ENCODE results near the gene TULP3.

TULP3 gene

GRCh38 chr12:2892246-2892645, 1.6 kb downstream of the TULP3 start:
- H3K27me3 ChIP-seq (ENCODE audit: insufficient read depth, low read depth, severe bottlenecking): no peaks in the 10 kb centered on the region
- TF ChIP-seq CTCF (IDR thresholded peaks at IDR 0.05; ENCODE audit: low read depth, low read length): no peak
- H3K27ac ChIP-seq: no peak overlapping the region
- no peak for DNase-seq
- H3K36me3 ChIP-seq: peaks cover 27% of the 10 kb centered on the region
- no peaks in the 10 kb centered on the region for H3K9me3 ChIP-seq (ENCODE audit: severe bottlenecking)
- no peak overlapping the region for H3K4me3 ChIP-seq (ENCODE audit: low read depth, low read length)

GRCh38 chr12:2893007-2893406, 2.3 kb downstream of the TULP3 start:
- Histone ChIP-seq H3K36me3 (peaks cover 22% of the 10 kb centered on the region), H3K27ac (no peak overlapping the region), H3K4me3 (ENCODE audit: low read depth, low read length) (no peak overlapping the region), H3K27me3 (ENCODE audit: insufficient read depth, low read depth, severe bottlenecking) (no peaks in the 10 kb centered on the region), H3K9me3 (ENCODE audit: severe bottlenecking) (no peaks in the 10 kb centered on the region)
- TF ChIP-seq CTCF (IDR thresholded peaks at IDR 0.05; ENCODE audit: low read depth, low read length): no peak
- DNase-seq: no peak

GRCh38 chr12:2895051-2895451, 4.4 kb downstream of the TULP3 start:
- Histone ChIP-seq H3K27ac (no peak overlapping the region), H3K27me3 (ENCODE audit: insufficient read depth, low read depth, severe bottlenecking) (no peaks in the 10 kb centered on the region), H3K36me3 (peaks cover 6% of the 10 kb centered on the region; the same call in 1 of the 2 replicates), H3K9me3 (ENCODE audit: severe bottlenecking) (no peaks in the 10 kb centered on the region), H3K4me3 (ENCODE audit: low read depth, low read length) (no peak overlapping the region)
- TF ChIP-seq CTCF (IDR thresholded peaks at IDR 0.05; ENCODE audit: low read depth, low read length): no peak
- no peak for DNase-seq

- Histone ChIP-seq H3K36me3 (peaks cover 6% of the 10 kb centered on the region; the same call in 1 of the 2 replicates), H3K4me3 (ENCODE audit: low read depth, low read length) (no peak overlapping the region), H3K9me3 (ENCODE audit: severe bottlenecking) (no peaks in the 10 kb centered on the region), H3K27me3 (ENCODE audit: insufficient read depth, low read depth, severe bottlenecking) (no peaks in the 10 kb centered on the region), H3K27ac (no peak overlapping the region)
- no peak for DNase-seq
- TF ChIP-seq CTCF (IDR thresholded peaks at IDR 0.05; ENCODE audit: low read depth, low read length): no peak
These were observed 4.8 kb downstream of the TULP3 start for GRCh38 chr12:2895511-2895910.

- no peak for TF ChIP-seq CTCF (IDR thresholded peaks at IDR 0.05; ENCODE audit: low read depth, low read length)
- Histone ChIP-seq H3K27me3 (ENCODE audit: insufficient read depth, low read depth, severe bottlenecking) (no peaks in the 10 kb centered on the region), H3K4me3 (ENCODE audit: low read depth, low read length) (no peak overlapping the region), H3K36me3 (peaks cover 6% of the 10 kb centered on the region; the same call in 1 of the 2 replicates), H3K27ac (no peak overlapping the region), H3K9me3 (ENCODE audit: severe bottlenecking) (no peaks in the 10 kb centered on the region)
- DNase-seq: no peak
These were observed 6.7 kb downstream of the TULP3 start for GRCh38 chr12:2897418-2897817.

GRCh38 chr12:2900642-2901041, 10.0 kb downstream of the TULP3 start:
- no peak overlapping the region for H3K27ac ChIP-seq
- no peak for TF ChIP-seq CTCF (IDR thresholded peaks at IDR 0.05; ENCODE audit: low read depth, low read length)
- H3K27me3 ChIP-seq (ENCODE audit: insufficient read depth, low read depth, severe bottlenecking): no peaks in the 10 kb centered on the region
- DNase-seq: no peak
- no peak overlapping the region for H3K4me3 ChIP-seq (ENCODE audit: low read depth, low read length)
- no peaks in the 10 kb centered on the region for H3K9me3 ChIP-seq (ENCODE audit: severe bottlenecking)
- H3K36me3 ChIP-seq: peaks cover 3% of the 10 kb centered on the region; the same call in 1 of the 2 replicates

Measured in WERI-Rb-1 (cell line).